HEK293T (cell line): ENCODE measurements around the gene RFX3.

Source experiments
- ARNT ChIP-seq: fragments of 450-650 bp; IDR thresholded peaks from 2 replicates; pipeline ENCODE4 v1.6.1; 2017; ENCODE audit warnings: mild to moderate bottlenecking
- BHLHE40 ChIP-seq: fragments of 450-650 bp; IDR thresholded peaks from 2 replicates; pipeline ENCODE4 v1.6.1; 2016; ENCODE audit warnings: mild to moderate bottlenecking, moderate library complexity, borderline replicate concordance
- CTBP1 ChIP-seq: fragments of 450-650 bp; IDR thresholded peaks from 2 replicates; pipeline ENCODE4 v1.6.1; 2016; ENCODE audit warnings: borderline replicate concordance
- ELF4 ChIP-seq: fragments of 450-650 bp; IDR thresholded peaks from 2 replicates; pipeline ENCODE4 v1.6.1; 2017; ENCODE audit warnings: antibody characterized with exemption
- FOXA1 ChIP-seq: fragments of 450-650 bp; IDR thresholded peaks from 2 replicates; pipeline ENCODE4 v1.6.1; 2016; ENCODE audit warnings: mild to moderate bottlenecking
- FOXK2 ChIP-seq: fragments of 450-650 bp; IDR thresholded peaks from 2 replicates; pipeline ENCODE4 v1.6.1; 2016; ENCODE audit warnings: mild to moderate bottlenecking
- HDGF ChIP-seq: fragments of 450-650 bp; IDR thresholded peaks from 2 replicates; pipeline ENCODE4 v1.6.1; 2017; ENCODE audit warnings: antibody characterized with exemption, borderline replicate concordance
- L3MBTL2 ChIP-seq: fragments of 450-650 bp; conservative IDR thresholded peaks from 2 replicates; pipeline ENCODE4 v1.6.1; 2016; ENCODE audit warnings: mild to moderate bottlenecking
- NFRKB ChIP-seq: fragments of 450-650 bp; IDR thresholded peaks from 2 replicates; pipeline ENCODE4 v1.6.1; 2016; ENCODE audit warnings: mild to moderate bottlenecking, moderate library complexity
- PKNOX1 ChIP-seq: fragments of 450-650 bp; IDR thresholded peaks from 2 replicates; pipeline ENCODE4 v1.6.1; 2016
- SP1 ChIP-seq: fragments of 450-650 bp; IDR thresholded peaks from 2 replicates; pipeline ENCODE4 v1.6.1; 2017
- SUZ12 ChIP-seq: fragments of 450-650 bp; IDR thresholded peaks from 2 replicates; pipeline ENCODE4 v1.6.1; 2016; ENCODE audit warnings: mild to moderate bottlenecking
- TARDBP ChIP-seq: fragments of 450-650 bp; IDR thresholded peaks from 2 replicates; pipeline ENCODE4 v1.6.1; 2016

- TF ChIP-seq TARDBP, result no peak
- no peak for TF ChIP-seq ELF4
- no peak for TF ChIP-seq NFRKB
- no peak for TF ChIP-seq HDGF
- no peak for TF ChIP-seq ARNT
- TF ChIP-seq BHLHE40, result no peak
- no peak for TF ChIP-seq FOXK2
- TF ChIP-seq SP1, result no peak
- TF ChIP-seq SUZ12, result no peak
- TF ChIP-seq CTBP1, result no peak
- no peak for TF ChIP-seq PKNOX1
- TF ChIP-seq L3MBTL2, result no peak
- TF ChIP-seq FOXA1, result no peak
Measured at GRCh38 chr9:3321186-3321585, 204.6 kb downstream of the RFX3 start.
